SK-N-SH treated with all-trans-retinoic acid at 6 μM for 48 hours (cell line): ENCODE data around the gene SERPINH1.

Experiments used
- ARNTL ChIP-seq: fragments of 450-650 bp; formaldehyde crosslinking; IDR thresholded peaks from 2 replicates; pipeline ENCODE4 v1.5.0; 2020; ENCODE audit warnings: low read depth, mild to moderate bottlenecking, moderate library complexity, borderline replicate concordance
- CSRNP3 ChIP-seq: fragments of 250-450 bp; sonication (Bioruptor Pico); IDR thresholded peaks from 2 replicates; pipeline ENCODE4 v1.5.1; 2021; ENCODE audit warnings: mild to moderate bottlenecking, moderate library complexity
- PPARA ChIP-seq: fragments of 250-450 bp; sonication (Bioruptor Pico); IDR thresholded peaks from 2 replicates; pipeline ENCODE4 v1.5.0; 2020; ENCODE audit warnings: mild to moderate bottlenecking, borderline replicate concordance
- RARB ChIP-seq: fragments of 250-450 bp; sonication (Bioruptor Pico); IDR thresholded peaks from 2 replicates; pipeline ENCODE4 v1.8.0; 2021; ENCODE audit warnings: mild to moderate bottlenecking, moderate library complexity
- SNAI2 ChIP-seq: fragments of 250-450 bp; sonication (Bioruptor Pico); IDR thresholded peaks from 2 replicates; pipeline ENCODE4 v1.5.0; 2020; ENCODE audit warnings: mild to moderate bottlenecking, moderate library complexity
- TOX ChIP-seq: fragments of 250-450 bp; sonication (Bioruptor Pico); IDR thresholded peaks from 2 replicates; pipeline ENCODE4 v1.8.0; 2021; ENCODE audit warnings: mild to moderate bottlenecking, moderate library complexity, borderline replicate concordance
- ZNF565 ChIP-seq: fragments of 450-650 bp; formaldehyde crosslinking; conservative IDR thresholded peaks from 2 replicates; pipeline ENCODE4 v1.5.0; 2020; ENCODE audit warnings: low read depth, mild to moderate bottlenecking, moderate library complexity

- TF ChIP-seq ARNTL (CRISPR knock-in tag) = no peak
- no peak for TF ChIP-seq CSRNP3 (CRISPR knock-in tag)
- TF ChIP-seq TOX (CRISPR knock-in tag) = no peak
- TF ChIP-seq ZNF565 (CRISPR knock-in tag) = no peak
- no peak for TF ChIP-seq PPARA (CRISPR knock-in tag)
- TF ChIP-seq SNAI2 (CRISPR knock-in tag) = no peak
- no peak for TF ChIP-seq RARB (CRISPR knock-in tag)
These were observed 8.6 kb downstream of the SERPINH1 start for GRCh38 chr11:75570559-75571139.
